GM19324 (cell line): ENCODE measurements around the gene TRIM37.

Experiments used
- ATAC-seq: cut with Tn5 transposase; IDR thresholded peaks from one replicate; pipeline ENCODE4 v1.9.1; 2021; ENCODE audit warnings: mild to moderate bottlenecking, moderate library complexity; ENCODE audit not compliant: unreplicated experiment, low FRiP score

The TRIM37 gene

GRCh38 chr17:58997756-58998553 lies 108.7 kb downstream of the TRIM37 start:
- ATAC-seq, result no peak

- no peak for ATAC-seq
These were observed 109.7 kb downstream of the TRIM37 start for GRCh38 chr17:58996968-58997367.

- ATAC-seq, result no peak
These were observed 111.3 kb downstream of the TRIM37 start for GRCh38 chr17:58995247-58995940.

- no peak for ATAC-seq
These were observed 113.4 kb downstream of the TRIM37 start for GRCh38 chr17:58993311-58993710.

- no peak for ATAC-seq
These were observed 114.9 kb downstream of the TRIM37 start for GRCh38 chr17:58991718-58992331.

- no peak for ATAC-seq
These were observed 117.1 kb downstream of the TRIM37 start for GRCh38 chr17:58989629-58990028.

GRCh38 chr17:58985971-58986370 lies 120.7 kb downstream of the TRIM37 start:
- ATAC-seq, result no peak

- no peak for ATAC-seq
These were observed 121.3 kb downstream of the TRIM37 start for GRCh38 chr17:58985367-58985766.

- no peak for ATAC-seq
These were observed 124.1 kb downstream of the TRIM37 start for GRCh38 chr17:58982626-58983025.

- ATAC-seq, result no peak
These were observed 125.8 kb downstream of the TRIM37 start for GRCh38 chr17:58980706-58981481.

GRCh38 chr17:58976541-58976940 lies 130.1 kb downstream of the TRIM37 start:
- ATAC-seq, result no peak

- no peak for ATAC-seq
These were observed 132.3 kb downstream of the TRIM37 start for GRCh38 chr17:58974354-58974753.

- ATAC-seq, result no peak
These were observed 135.8 kb downstream of the TRIM37 start for GRCh38 chr17:58970609-58971450.

GRCh38 chr17:58969612-58970011 lies 137.1 kb downstream of the TRIM37 start:
- ATAC-seq, result no peak

- ATAC-seq, result no peak
These were observed 137.5 kb downstream of the TRIM37 start for GRCh38 chr17:58969156-58969555.

GRCh38 chr17:58968426-58969061 lies 138.1 kb downstream of the TRIM37 start:
- no peak for ATAC-seq

- ATAC-seq, result no peak
These were observed 140.5 kb downstream of the TRIM37 start for GRCh38 chr17:58966208-58966607.

- no peak for ATAC-seq
These were observed 141.5 kb downstream of the TRIM37 start for GRCh38 chr17:58965221-58965620.

- ATAC-seq, result no peak
These were observed 146.6 kb downstream of the TRIM37 start for GRCh38 chr17:58960068-58960467.
